ENCODE results near the gene MPP2. TPM values are rescaled to one million over a fixed set of nuclear protein-coding genes. Genes with fewer than 3 reads are reported as not detected.

Gene MPP2
- total RNA-seq, 2 donors from 2014 or later: 1.6 to 2.6 TPM

GRCh38 chr17:43911904-43912303 lies 4.6 kb upstream of the MPP2 start:
- peak in 1 of 4 donors; percentile 45 for DNase-seq
- Histone ChIP-seq H3K27me3 (peaks cover 0 to 3% of the 10 kb centered on the region in 2 donors), H3K4me3 (no peak overlapping the region), H3K27ac (no peak overlapping the region), H3K4me1 (peaks cover 14% of the 10 kb centered on the region), H3K36me3 (replicated peaks in 1 of 2; ENCODE audit: insufficient read depth in 1 of 2, low read depth in 2 of 2) (no peaks in the 10 kb centered on the region), H3K9me3 (no peaks in the 10 kb centered on the region)
- TF ChIP-seq POLR2A (IDR thresholded peaks at IDR 0.05): no peak
- no peak for TF ChIP-seq CTCF (IDR thresholded peaks at IDR 0.05)
- 11 to 14% methylated on average over 6 to 8 of the region's 8 CpGs for WGBS, 2 donors
- ATAC-seq: no peak
- intact Hi-C loops (cut with DNase I): no loop called here

GRCh38 chr17:43909537-43910231 lies 2.3 kb upstream of the MPP2 start:
- Histone ChIP-seq H3K36me3 (replicated peaks in 1 of 2; ENCODE audit: insufficient read depth in 1 of 2, low read depth in 2 of 2) (no peaks in the 10 kb centered on the region), H3K4me3 (no peak overlapping the region), H3K9me3 (no peaks in the 10 kb centered on the region), H3K27ac (no peak overlapping the region), H3K4me1 (peaks cover 25% of the 10 kb centered on the region), H3K27me3 (peaks cover 0 to 19% of the 10 kb centered on the region in 2 donors)
- ATAC-seq (no peak), DNase-seq (no peak)
- WGBS, 2 donors: 44 to 52% methylated on average over 7 of the region's 7 CpGs
- intact Hi-C loops (cut with DNase I): no loop called here
- TF ChIP-seq POLR2A (IDR thresholded peaks at IDR 0.05): no peak
- TF ChIP-seq CTCF (IDR thresholded peaks at IDR 0.05): no peak

- no peaks in the 10 kb centered on the region for H3K36me3 ChIP-seq (replicated peaks in 1 of 2; ENCODE audit: insufficient read depth in 1 of 2, low read depth in 2 of 2)
- TF ChIP-seq CTCF (IDR thresholded peaks at IDR 0.05) (no peak), POLR2A (IDR thresholded peaks at IDR 0.05) (no peak)
- H3K27ac ChIP-seq: peak overlapping the region in 2 of 4 donors; percentile 33 to 51
- H3K4me1 ChIP-seq: peaks cover 25% of the 10 kb centered on the region
- peak in 3 of 4 donors; percentile 46 to 61 (median 54) for DNase-seq
- WGBS, 2 donors: 46 to 61% methylated on average over 26 of the region's 26 CpGs
- intact Hi-C loops (cut with DNase I): no loop called here
- H3K27me3 ChIP-seq: peaks cover 0 to 19% of the 10 kb centered on the region in 2 donors
- no peaks in the 10 kb centered on the region for H3K9me3 ChIP-seq
- peak; percentile 32 for ATAC-seq
- no peak overlapping the region for H3K4me3 ChIP-seq
These were observed 824 bp upstream of the MPP2 start for GRCh38 chr17:43907998-43908721.

- peak in 1 of 4 donors; percentile 22 for DNase-seq
- intact Hi-C loops (cut with DNase I): no loop called here
These were observed 348 bp downstream of the MPP2 start for GRCh38 chr17:43906951-43907424.

More at GRCh38 chr17:43906951-43907424, 348 bp downstream of the MPP2 start:
- peaks cover 0 to 19% of the 10 kb centered on the region in 2 donors for H3K27me3 ChIP-seq
- H3K27ac ChIP-seq: peak overlapping the region in 3 of 4 donors; percentile 33 to 51 (median 39)
- H3K4me3 ChIP-seq: peak overlapping the region; percentile 35 to 53
- H3K36me3 ChIP-seq (replicated peaks in 1 of 2; ENCODE audit: insufficient read depth in 1 of 2, low read depth in 2 of 2): no peaks in the 10 kb centered on the region
- H3K4me1 ChIP-seq: peaks cover 25% of the 10 kb centered on the region
- peak; percentile 8 for ATAC-seq
- no peaks in the 10 kb centered on the region for H3K9me3 ChIP-seq
- 0 to 7% methylated on average over 9 to 25 of the region's 29 CpGs for WGBS, 2 donors
- no peak for TF ChIP-seq CTCF (IDR thresholded peaks at IDR 0.05)
- no peak for TF ChIP-seq POLR2A (IDR thresholded peaks at IDR 0.05)

Data from body of pancreas (tissue), 4 donors.